GM21515 (cell line): Measurements from ENCODE around the gene UBE2J2.
"Not testable (repeated sequence)": the region's sequence is repeated elsewhere in the genome, so short reads cannot be mapped to it uniquely, and the experiment has no call there.

Experiments
- ATAC-seq: cut with Tn5 transposase; IDR thresholded peaks from one replicate; pipeline ENCODE4 v1.9.1; 2021; ENCODE audit not compliant: unreplicated experiment

UBE2J2 gene

GRCh38 chr1:1259540-1259939, 14.1 kb downstream of the UBE2J2 start:
- no peak for ATAC-seq

GRCh38 chr1:1259119-1259488, 14.6 kb downstream of the UBE2J2 start:
- ATAC-seq = no peak

GRCh38 chr1:1256956-1257871, 16.4 kb downstream of the UBE2J2 start:
- no peak for ATAC-seq

GRCh38 chr1:1255611-1256010, 18.0 kb downstream of the UBE2J2 start:
- ATAC-seq = no peak

GRCh38 chr1:1255078-1255477, 18.6 kb downstream of the UBE2J2 start:
- ATAC-seq = no peak

GRCh38 chr1:1254667-1254998, 19.0 kb downstream of the UBE2J2 start:
- ATAC-seq = no peak

- ATAC-seq = no peak
Observed at GRCh38 chr1:1253972-1254666, 19.5 kb downstream of the UBE2J2 start.

- no peak for ATAC-seq
Observed at GRCh38 chr1:1253314-1253713, 20.3 kb downstream of the UBE2J2 start.

- no peak for ATAC-seq
Observed at GRCh38 chr1:1250786-1251284, 22.8 kb downstream of the UBE2J2 start.

- ATAC-seq = not testable (repeated sequence)
Observed at GRCh38 chr1:1248009-1248913, 25.4 kb downstream of the UBE2J2 start.

GRCh38 chr1:1247341-1247913, 26.2 kb downstream of the UBE2J2 start:
- ATAC-seq = no peak

- no peak for ATAC-seq
Observed at GRCh38 chr1:1246577-1247340, 26.9 kb downstream of the UBE2J2 start, which contains the start of gene C1QTNF12. Gene C1QTNF12, minus strand, starts transcription at chr1:1246722. Its CDS starts 32 bp downstream, at chr1:1246690.

- ATAC-seq = no peak
Observed at GRCh38 chr1:1245817-1246576, 27.7 kb downstream of the UBE2J2 start.

- ATAC-seq = no peak
Observed at GRCh38 chr1:1245178-1245816, 28.4 kb downstream of the UBE2J2 start.

GRCh38 chr1:1244192-1244811, 29.4 kb downstream of the UBE2J2 start:
- ATAC-seq = no peak

GRCh38 chr1:1243807-1244191, 29.9 kb downstream of the UBE2J2 start:
- no peak for ATAC-seq

- ATAC-seq = no peak
Observed at GRCh38 chr1:1243266-1243660, 30.4 kb downstream of the UBE2J2 start.
